HepG2 (cell line): ENCODE results near the gene SAMD4B. TPM values are rescaled to one million over a fixed set of nuclear protein-coding genes. Genes with fewer than 3 reads are reported as not detected.

Source experiments
- CENPT ChIP-seq: sonication (generic); formaldehyde crosslinking; IDR thresholded peaks from 2 replicates; pipeline ENCODE4 v1.8.0; 2022; ENCODE audit warnings: low read depth, mild to moderate bottlenecking, moderate library complexity, missing genetic modification reagents
- ESRRA ChIP-seq: sonication (generic); formaldehyde crosslinking; IDR thresholded peaks from 2 replicates; pipeline ENCODE4 v1.5.1; 2020; ENCODE audit warnings: mild to moderate bottlenecking, low read depth, missing genetic modification reagents
- TEAD3 ChIP-seq: optimal IDR thresholded peaks from 2 replicates; pipeline ENCODE3; 2016; ENCODE audit warnings: borderline replicate concordance
- ZC3H4 ChIP-seq: sonication (generic); formaldehyde crosslinking; IDR thresholded peaks from 2 replicates; pipeline ENCODE4 v1.4.0; 2020; ENCODE audit warnings: missing genetic modification reagents, borderline replicate concordance
- ZHX1 ChIP-seq: sonication (generic); formaldehyde crosslinking; IDR thresholded peaks from 2 replicates; pipeline ENCODE4 v1.8.1; 2022; ENCODE audit warnings: low read depth, mild to moderate bottlenecking, missing genetic modification reagents
- ZNF687 ChIP-seq: sonication (generic); formaldehyde crosslinking; IDR thresholded peaks from 2 replicates; pipeline ENCODE4 v1.5.1; 2020; ENCODE audit warnings: mild to moderate bottlenecking, missing genetic modification reagents, moderate library complexity
- polyA plus RNA-seq, 8 experiments: library from polyadenylated mRNA; depleted of rRNA in 3 of 8; stranded (reverse) in 7 of 8; unstranded in 1 of 8; fragments of >200 nt; fragmentation: Illumina TruSeq in 4 of 8; extraction: Trizol in 4 of 8; gene quantifications; 2 replicates each; pipeline versions ENCODE4 v1.2.1 to v1.2.3, GENCODE V29; 2011 to 2016; ENCODE audit warnings: low read depth in 4 of 8, missing spikeins in 1 of 8, mixed read lengths in 1 of 8; ENCODE audit not compliant: insufficient read depth in 1 of 8
- total RNA-seq, 5 experiments: library from RNA; depleted of rRNA; stranded (reverse); fragments of >200 nt; fragmentation: Illumina TruSeq; extraction: Trizol; gene quantifications; 2 replicates each; pipeline ENCODE4 v1.2.3, GENCODE V29; 2016; ENCODE audit warnings: low read depth in 1 of 5

The SAMD4B gene
- total and polyA plus RNA-seq, 2 of the 13 experiments (the other 11 are each of a cell fraction or from before 2014, with no cell fraction given) = 26.0 to 31.8 TPM

DNA sequence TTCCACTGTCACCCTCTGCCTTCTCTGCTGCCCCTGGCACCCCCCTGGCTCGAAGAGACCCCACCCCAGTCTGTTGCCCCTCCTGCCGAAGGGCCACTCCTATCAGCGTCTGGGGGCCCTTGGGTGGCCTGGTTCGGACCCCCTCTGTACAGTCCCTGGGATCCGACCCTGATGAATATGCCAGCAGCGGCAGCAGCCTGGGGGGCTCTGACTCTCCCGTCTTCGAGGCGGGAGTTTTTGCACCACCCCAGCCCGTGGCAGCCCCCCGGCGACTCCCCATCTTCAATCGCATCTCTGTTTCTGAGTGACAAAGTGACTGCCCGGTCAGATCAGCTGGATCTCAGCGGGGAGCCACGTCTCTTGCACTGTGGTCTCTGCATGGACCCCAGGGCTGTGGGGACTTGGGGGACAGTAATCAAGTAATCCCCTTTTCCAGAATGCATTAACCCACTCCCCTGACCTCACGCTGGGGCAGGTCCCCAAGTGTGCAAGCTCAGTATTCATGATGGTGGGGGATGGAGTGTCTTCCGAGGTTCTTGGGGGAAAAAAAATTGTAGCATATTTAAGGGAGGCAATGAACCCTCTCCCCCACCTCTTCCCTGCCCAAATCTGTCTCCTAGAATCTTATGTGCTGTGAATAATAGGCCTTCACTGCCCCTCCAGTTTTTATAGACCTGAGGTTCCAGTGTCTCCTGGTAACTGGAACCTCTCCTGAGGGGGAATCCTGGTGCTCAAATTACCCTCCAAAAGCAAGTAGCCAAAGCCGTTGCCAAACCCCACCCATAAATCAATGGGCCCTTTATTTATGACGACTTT, 66.4 kb downstream of the SAMD4B start (continued):
- TF ChIP-seq ZHX1 (no peak), TEAD3 (CRISPR knock-in tag) (no peak), ZNF687 (CRISPR knock-in tag) (peak; percentile 39; the same call in 1 of the 2 replicates), CENPT (CRISPR knock-in tag) (no peak), ZC3H4 (CRISPR knock-in tag) (no peak), ESRRA (CRISPR knock-in tag) (no peak)
